Right kidney (tissue), 1 donor: ENCODE measurements around the gene B4GAT1.

ENCODE experiments used
- DNase-seq: peaks from one replicate; pipeline ENCODE4 v3.0.0-alpha.2; 2016

B4GAT1 gene

GRCh38 chr11:66338276-66339161, 8.9 kb downstream of the B4GAT1 start:
- no peak for DNase-seq

- DNase-seq: no peak
Measured at GRCh38 chr11:66337103-66337899, 10.1 kb downstream of the B4GAT1 start.

- DNase-seq: peak; percentile 56
Measured at GRCh38 chr11:66336234-66337102, 11.0 kb downstream of the B4GAT1 start, which contains the start of gene RIN1. TSS of gene RIN1 (minus strand) at chr11:66336434. CDS start at chr11:66336402, 32 bp downstream.

GRCh38 chr11:66335531-66336233, 11.7 kb downstream of the B4GAT1 start:
- peak; percentile 64 for DNase-seq

- DNase-seq: no peak
Measured at GRCh38 chr11:66334605-66335442, 12.6 kb downstream of the B4GAT1 start.

- no peak for DNase-seq
Measured at GRCh38 chr11:66333896-66334604, 13.4 kb downstream of the B4GAT1 start.

GRCh38 chr11:66333220-66333877, 14.1 kb downstream of the B4GAT1 start:
- DNase-seq: no peak

- no peak for DNase-seq
Measured at GRCh38 chr11:66332371-66333219, 14.8 kb downstream of the B4GAT1 start.

- no peak for DNase-seq
Measured at GRCh38 chr11:66331542-66332370, 15.7 kb downstream of the B4GAT1 start.

GRCh38 chr11:66330931-66331330, 16.5 kb downstream of the B4GAT1 start:
- no peak for DNase-seq

- no peak for DNase-seq
Measured at GRCh38 chr11:66329165-66329673, 18.2 kb downstream of the B4GAT1 start.

GRCh38 chr11:66328302-66329144, 18.9 kb downstream of the B4GAT1 start:
- DNase-seq: peak; percentile 72

GRCh38 chr11:66328031-66328301, 19.5 kb downstream of the B4GAT1 start:
- no peak for DNase-seq

- no peak for DNase-seq
Measured at GRCh38 chr11:66327171-66328030, 20.0 kb downstream of the B4GAT1 start.
